Measurements from ENCODE around the gene ITPK1. TPM values are rescaled to one million over a fixed set of nuclear protein-coding genes. Genes with fewer than 3 reads are reported as not detected.
A peak's percentile ranks its signal among the peaks of the same experiment; 100 is the strongest.
"Not testable (repeated sequence)": the region's sequence is repeated elsewhere in the genome, so short reads cannot be mapped to it uniquely, and the experiment has no call there.

Gene ITPK1
- total RNA-seq, 2 experiments from 2014 or later: 28.1 to 35.2 TPM

- Mint-ChIP-seq H3K9me3 (no peaks in the 10 kb centered on the region), H3K27ac (no peak overlapping the region), H3K27me3 (no peaks in the 10 kb centered on the region), H3K4me3 (no peak overlapping the region), H3K36me3 (no peaks in the 10 kb centered on the region), H3K4me1 (ENCODE audit: low read depth) (peaks cover 8% of the 10 kb centered on the region)
- ChIA-PET POLR2A (no interaction called here), CTCF (no interaction called here)
- intact Hi-C loops (cut with micrococcal nuclease): no loop called here
- no peak for DNase-seq
These were observed 39.0 kb downstream of the ITPK1 start for GRCh38 chr14:93076755-93077154.

GRCh38 chr14:93075891-93076290 lies 39.8 kb downstream of the ITPK1 start:
- Mint-ChIP-seq H3K4me3 (no peak overlapping the region), H3K27me3 (no peaks in the 10 kb centered on the region), H3K9me3 (no peaks in the 10 kb centered on the region), H3K27ac (no peak overlapping the region), H3K4me1 (ENCODE audit: low read depth) (peaks cover 3% of the 10 kb centered on the region), H3K36me3 (no peaks in the 10 kb centered on the region)
- intact Hi-C loops (cut with micrococcal nuclease): no loop called here
- CTCF ChIA-PET: interaction anchor here (1.1 kb wide), 1 partner anchor 37 kb away, joined by 3 read pairs; no protein-coding TSS in a partner anchor
- DNase-seq: no peak
- POLR2A ChIA-PET: no interaction called here

- Mint-ChIP-seq H3K4me3 (no peak overlapping the region), H3K4me1 (ENCODE audit: low read depth) (peaks cover 3% of the 10 kb centered on the region), H3K27ac (no peak overlapping the region), H3K9me3 (no peaks in the 10 kb centered on the region), H3K27me3 (no peaks in the 10 kb centered on the region), H3K36me3 (no peaks in the 10 kb centered on the region)
- ChIA-PET CTCF (no interaction called here), POLR2A (no interaction called here)
- intact Hi-C loops (cut with micrococcal nuclease): no loop called here
- DNase-seq: no peak
These were observed 41.6 kb downstream of the ITPK1 start for GRCh38 chr14:93073910-93074769.

- Mint-ChIP-seq H3K27ac (no peak overlapping the region), H3K27me3 (no peaks in the 10 kb centered on the region), H3K36me3 (no peaks in the 10 kb centered on the region), H3K9me3 (no peaks in the 10 kb centered on the region), H3K4me1 (ENCODE audit: low read depth) (peaks cover 3% of the 10 kb centered on the region), H3K4me3 (no peak overlapping the region)
- no peak for DNase-seq
- ChIA-PET CTCF (no interaction called here), POLR2A (no interaction called here)
- intact Hi-C loops (cut with micrococcal nuclease): no loop called here
These were observed 42.4 kb downstream of the ITPK1 start for GRCh38 chr14:93073358-93073707.

- ChIA-PET POLR2A (no interaction called here), CTCF (no interaction called here)
- Mint-ChIP-seq H3K4me3 (no peak overlapping the region), H3K4me1 (ENCODE audit: low read depth) (peaks cover 6% of the 10 kb centered on the region), H3K27me3 (no peaks in the 10 kb centered on the region), H3K27ac (no peak overlapping the region), H3K36me3 (no peaks in the 10 kb centered on the region), H3K9me3 (no peaks in the 10 kb centered on the region)
- intact Hi-C loops (cut with micrococcal nuclease): no loop called here
- DNase-seq: no peak
These were observed 42.9 kb downstream of the ITPK1 start for GRCh38 chr14:93072659-93073357.

- H3K4me1 Mint-ChIP-seq (ENCODE audit: low read depth): peaks cover 32% of the 10 kb centered on the region
- POLR2A ChIA-PET: no interaction called here
- no peak overlapping the region for H3K27ac Mint-ChIP-seq
- no peak for DNase-seq
- CTCF ChIA-PET: no interaction called here
- H3K27me3 Mint-ChIP-seq: no peaks in the 10 kb centered on the region
- no peak overlapping the region for H3K4me3 Mint-ChIP-seq
- no peaks in the 10 kb centered on the region for H3K9me3 Mint-ChIP-seq
- H3K36me3 Mint-ChIP-seq: no peaks in the 10 kb centered on the region
- intact Hi-C loops (cut with micrococcal nuclease): loop anchor here (5.0 kb wide), 1 partner anchor 44 kb away; no protein-coding TSS in a partner anchor
These were observed 47.0 kb downstream of the ITPK1 start for GRCh38 chr14:93068711-93069110.

- peak overlapping the region; percentile 23 for H3K27ac Mint-ChIP-seq
- no peak overlapping the region for H3K4me3 Mint-ChIP-seq
- DNase-seq: no peak
- intact Hi-C loops (cut with micrococcal nuclease): loop anchor here (5.0 kb wide), 1 partner anchor 45 kb away; no protein-coding TSS in a partner anchor
- H3K36me3 Mint-ChIP-seq: no peaks in the 10 kb centered on the region
- CTCF ChIA-PET: no interaction called here
- POLR2A ChIA-PET: interaction anchor here (0.6 kb wide), 1 partner anchor 99 kb away, joined by 3 read pairs; no protein-coding TSS in a partner anchor
- peaks cover 31% of the 10 kb centered on the region for H3K4me1 Mint-ChIP-seq (ENCODE audit: low read depth)
- H3K27me3 Mint-ChIP-seq: no peaks in the 10 kb centered on the region
- no peaks in the 10 kb centered on the region for H3K9me3 Mint-ChIP-seq
These were observed 48.6 kb downstream of the ITPK1 start for GRCh38 chr14:93067088-93067487.

GRCh38 chr14:93065272-93065730 lies 50.4 kb downstream of the ITPK1 start:
- Mint-ChIP-seq H3K9me3 (no peaks in the 10 kb centered on the region), H3K36me3 (no peaks in the 10 kb centered on the region), H3K27ac (peak overlapping the region; percentile 73), H3K4me3 (no peak overlapping the region), H3K27me3 (no peaks in the 10 kb centered on the region), H3K4me1 (ENCODE audit: low read depth) (peaks cover 31% of the 10 kb centered on the region)
- DNase-seq: peak; percentile 28
- intact Hi-C loops (cut with micrococcal nuclease): loop anchor here (5.0 kb wide), 1 partner anchor 47 kb away; no protein-coding TSS in a partner anchor
- POLR2A ChIA-PET: interaction anchor here (0.6 kb wide), 1 partner anchor 339 kb away, joined by 3 read pairs; no protein-coding TSS in a partner anchor
- CTCF ChIA-PET: interaction anchor here (1.8 kb wide), 1 partner anchor 31 kb away, joined by 4 read pairs; no protein-coding TSS in a partner anchor

GRCh38 chr14:93064411-93065271 lies 51.1 kb downstream of the ITPK1 start:
- no peak overlapping the region for H3K4me3 Mint-ChIP-seq
- intact Hi-C loops (cut with micrococcal nuclease): loop anchor here (5.0 kb wide), 1 partner anchor 48 kb away; no protein-coding TSS in a partner anchor
- CTCF ChIA-PET: interaction anchor here (1.8 kb wide), 1 partner anchor 31 kb away, joined by 4 read pairs; no protein-coding TSS in a partner anchor
- no peaks in the 10 kb centered on the region for H3K36me3 Mint-ChIP-seq
- H3K9me3 Mint-ChIP-seq: no peaks in the 10 kb centered on the region
- peaks cover 33% of the 10 kb centered on the region for H3K4me1 Mint-ChIP-seq (ENCODE audit: low read depth)
- no peak overlapping the region for H3K27ac Mint-ChIP-seq
- POLR2A ChIA-PET: no interaction called here
- no peaks in the 10 kb centered on the region for H3K27me3 Mint-ChIP-seq
- DNase-seq: no peak

GRCh38 chr14:93063393-93063792 lies 52.3 kb downstream of the ITPK1 start:
- intact Hi-C loops (cut with micrococcal nuclease): no loop called here
- ChIA-PET CTCF (no interaction called here), POLR2A (no interaction called here)
- Mint-ChIP-seq H3K4me3 (no peak overlapping the region), H3K27me3 (no peaks in the 10 kb centered on the region), H3K36me3 (no peaks in the 10 kb centered on the region), H3K4me1 (ENCODE audit: low read depth) (peaks cover 33% of the 10 kb centered on the region), H3K9me3 (no peaks in the 10 kb centered on the region), H3K27ac (no peak overlapping the region)
- DNase-seq: no peak

GRCh38 chr14:93062890-93063289 lies 52.8 kb downstream of the ITPK1 start:
- POLR2A ChIA-PET: no interaction called here
- Mint-ChIP-seq H3K9me3 (no peaks in the 10 kb centered on the region), H3K27me3 (no peaks in the 10 kb centered on the region), H3K27ac (no peak overlapping the region), H3K4me3 (no peak overlapping the region), H3K4me1 (ENCODE audit: low read depth) (peaks cover 31% of the 10 kb centered on the region), H3K36me3 (no peaks in the 10 kb centered on the region)
- DNase-seq: no peak
- CTCF ChIA-PET: no interaction called here
- intact Hi-C loops (cut with micrococcal nuclease): no loop called here

- H3K36me3 Mint-ChIP-seq; DNase-seq; CTCF ChIA-PET; H3K27ac Mint-ChIP-seq; H3K27me3 Mint-ChIP-seq; H3K4me3 Mint-ChIP-seq; H3K9me3 Mint-ChIP-seq; intact Hi-C loops (cut with micrococcal nuclease): not testable (repeated sequence)
- POLR2A ChIA-PET: interaction anchor here (0.6 kb wide), 1 partner anchor 34 kb away, joined by 3 read pairs; no protein-coding TSS in a partner anchor
- H3K4me1 Mint-ChIP-seq (ENCODE audit: low read depth): peaks cover 30% of the 10 kb centered on the region
These were observed 53.7 kb downstream of the ITPK1 start for GRCh38 chr14:93062013-93062412.

Measured in activated CD4-positive, alpha-beta memory T cell treated with anti-CD3 and anti-CD28 coated beads for 36 hours (primary cell).